A549 (cell line): Measurements from ENCODE around the gene COQ10A. TPM values are rescaled to one million over a fixed set of nuclear protein-coding genes. Genes with fewer than 3 reads are reported as not detected.
A peak's percentile ranks its signal among the peaks of the same experiment; 100 is the strongest.

ENCODE experiments used
- ATAC-seq, 2 experiments: fragments of 200-7000 bp in 1 of 2; fragments of >200 bp in 1 of 2; cut with Nextera tagmentation in 1 of 2; cut with Tn5 transposase in 1 of 2; 3 replicates each; pipeline versions ENCODE4 v1.8.0 to v1.9.1; 2018 to 2020; ENCODE audit warnings: mild to moderate bottlenecking in 1 of 2, moderate library complexity in 1 of 2
- CTCF ChIA-PET: fragments of 300-600 bp; sonication (Branson Sonifier 250); formaldehyde crosslinking; extraction: SDS; loops from one replicate; lab custom pipeline; 2021; ENCODE audit warnings: antibody characterized with exemption, inconsistent platforms; lab: Yijun Ruan, JAX
- POLR2A ChIA-PET: fragments of 350-600 bp; formaldehyde crosslinking; extraction: SDS; loops from one replicate; lab custom pipeline; 2021; ENCODE audit warnings: antibody characterized with exemption, inconsistent platforms; lab: Yijun Ruan, JAX
- DNase-seq, 2 experiments: peaks; one replicate each; pipeline versions ENCODE4 v3.0.0 to v3.0.0-alpha.2; 2011 to 2016; ENCODE audit warnings: low read depth in 1 of 2, low spot score in 1 of 2
- FAIRE-seq: peaks from 2 replicates; lab custom pipeline; 2011; peaks lifted over from hg19 to GRCh38; lab: Jason Lieb, UNC
- H3K27ac ChIP-seq, 2 experiments: fragments of >200 bp; sonication (Bioruptor Twin); formaldehyde crosslinking; 3 replicates each; pipeline ENCODE4 v1.5.1; 2016 to 2017
- H3K4me1 ChIP-seq: fragments of >200 bp; sonication (Bioruptor Twin); formaldehyde crosslinking; 3 replicates; pipeline ENCODE4 v1.6.1; 2016
- H3K4me2 ChIP-seq: fragments of >200 bp; sonication (Bioruptor Twin); formaldehyde crosslinking; 3 replicates; pipeline ENCODE4 v1.6.1; 2016
- H3K4me3 ChIP-seq: fragments of >200 bp; sonication (Bioruptor Twin); formaldehyde crosslinking; 3 replicates; pipeline ENCODE4 v1.5.1; 2016
- H3K9me3 ChIP-seq: fragments of >200 bp; sonication (Bioruptor Twin); formaldehyde crosslinking; 3 replicates; pipeline ENCODE4 v1.6.1; 2016
- ATOH8 ChIP-seq: fragments of 250-450 bp; sonication (Bioruptor Pico); IDR thresholded peaks from 2 replicates; pipeline ENCODE4 v1.5.0; 2020; ENCODE audit warnings: low read depth, mild to moderate bottlenecking, moderate library complexity
- BCL3 ChIP-seq: fragments of >200 bp; sonication (Bioruptor Twin); formaldehyde crosslinking; IDR thresholded peaks from 3 replicates; pipeline ENCODE4 v1.6.1; 2016
- BHLHE40 ChIP-seq: IDR thresholded peaks from 2 replicates; pipeline ENCODE4 v1.6.1; 2012; ENCODE audit warnings: low read depth, low read length, inconsistent platforms
- CBX2 ChIP-seq: fragments of 200-600 bp; sonication (generic); IDR thresholded peaks from 2 replicates; pipeline ENCODE4 v1.6.1; 2016; ENCODE audit warnings: low read depth, mild to moderate bottlenecking, borderline replicate concordance
- CBX8 ChIP-seq: fragments of 200-600 bp; sonication (generic); IDR thresholded peaks from 2 replicates; pipeline ENCODE4 v1.6.1; 2016
- CEBPB ChIP-seq, 2 experiments: fragments of >200 bp in 1 of 2; sonication (Bioruptor Twin) in 1 of 2; formaldehyde crosslinking in 1 of 2; IDR thresholded peaks; 2 replicates each; pipeline ENCODE4 v1.6.1; 2012 to 2016
- CHD4 ChIP-seq: fragments of 200-600 bp; sonication (generic); IDR thresholded peaks from 2 replicates; pipeline ENCODE4 v1.6.1; 2016; ENCODE audit warnings: antibody characterized with exemption, mild to moderate bottlenecking, borderline replicate concordance
- EHF ChIP-seq: fragments of 250-450 bp; sonication (Bioruptor Pico); IDR thresholded peaks from 2 replicates; pipeline ENCODE4 v1.5.0; 2020; ENCODE audit warnings: mild to moderate bottlenecking
- FOSL2 ChIP-seq, 2 experiments: fragments of 450-650 bp in 1 of 2; fragments of >200 bp in 1 of 2; sonication (Bioruptor Twin) in 1 of 2; formaldehyde crosslinking; IDR thresholded peaks; 2 replicates each; pipeline versions ENCODE4 v1.5.0 to v1.6.1; 2016 to 2020; ENCODE audit warnings: mild to moderate bottlenecking in 1 of 2, moderate library complexity in 1 of 2
- HES2 ChIP-seq: fragments of >200 bp; sonication (Bioruptor Twin); formaldehyde crosslinking; IDR thresholded peaks from 2 replicates; pipeline ENCODE4 v1.6.1; 2016
- HMGXB4 ChIP-seq: fragments of 250-450 bp; sonication (Bioruptor Pico); IDR thresholded peaks from 2 replicates; pipeline ENCODE4 v1.5.0; 2021; ENCODE audit warnings: mild to moderate bottlenecking, moderate library complexity, borderline replicate concordance
- HOXB13 ChIP-seq: fragments of 250-450 bp; sonication (Bioruptor Pico); IDR thresholded peaks from 2 replicates; pipeline ENCODE4 v1.5.0; 2020; ENCODE audit warnings: low read depth, mild to moderate bottlenecking, moderate library complexity
- HOXB5 ChIP-seq: fragments of 250-450 bp; sonication (Bioruptor Pico); IDR thresholded peaks from 2 replicates; pipeline ENCODE4 v1.5.0; 2020; ENCODE audit warnings: mild to moderate bottlenecking, moderate library complexity
- JUN ChIP-seq, 2 experiments: fragments of >200 bp; sonication (Bioruptor Twin); formaldehyde crosslinking; IDR thresholded peaks; 2 replicates in 1 of 2; 3 replicates in 1 of 2; pipeline ENCODE4 v1.6.1; 2016 to 2017
- JUNB ChIP-seq: fragments of >200 bp; sonication (Bioruptor Twin); formaldehyde crosslinking; IDR thresholded peaks from 2 replicates; pipeline ENCODE4 v1.6.1; 2016
- KDM1A ChIP-seq: fragments of 200-600 bp; sonication (generic); IDR thresholded peaks from 2 replicates; pipeline ENCODE4 v1.6.1; 2016; ENCODE audit warnings: low read depth, mild to moderate bottlenecking
- NFE2L2 ChIP-seq: fragments of 150-350 bp; conservative IDR thresholded peaks from 2 replicates; pipeline ENCODE4 v1.6.1; 2014; ENCODE audit warnings: low read length
- NR3C1 ChIP-seq: fragments of >200 bp; sonication (Bioruptor Twin); formaldehyde crosslinking; IDR thresholded peaks from 3 replicates; pipeline ENCODE4 v1.6.1; 2017
- RARB ChIP-seq: fragments of 250-450 bp; sonication (Bioruptor Pico); IDR thresholded peaks from 2 replicates; pipeline ENCODE4 v1.8.0; 2021; ENCODE audit warnings: mild to moderate bottlenecking, moderate library complexity
- RCOR1 ChIP-seq: fragments of 150-350 bp; IDR thresholded peaks from 2 replicates; pipeline ENCODE4 v1.6.1; 2014; ENCODE audit warnings: antibody characterized with exemption, low read length, low read depth
- RFX5 ChIP-seq: fragments of 450-650 bp; IDR thresholded peaks from 2 replicates; pipeline ENCODE4 v1.7.1; 2014; ENCODE audit warnings: antibody characterized with exemption, mild to moderate bottlenecking, moderate library complexity
- RNF2 ChIP-seq: fragments of 200-600 bp; sonication (generic); IDR thresholded peaks from 2 replicates; pipeline ENCODE4 v1.6.1; 2016; ENCODE audit warnings: low read depth, mild to moderate bottlenecking, antibody characterized with exemption, moderate library complexity, borderline replicate concordance
- SREBF2 ChIP-seq: fragments of 450-650 bp; IDR thresholded peaks from 2 replicates; pipeline ENCODE4 v1.6.1; 2014; ENCODE audit warnings: mild to moderate bottlenecking, moderate library complexity
- TFCP2L1 ChIP-seq: fragments of 250-450 bp; sonication (Bioruptor Pico); IDR thresholded peaks from 2 replicates; pipeline ENCODE4 v1.5.0; 2021; ENCODE audit warnings: mild to moderate bottlenecking
- USF2 ChIP-seq: fragments of 450-650 bp; IDR thresholded peaks from 2 replicates; pipeline ENCODE4 v1.6.1; 2014; ENCODE audit warnings: antibody characterized with exemption
- ZNF302 ChIP-seq: fragments of 250-450 bp; sonication (Bioruptor Pico); IDR thresholded peaks from 2 replicates; pipeline ENCODE4 v1.9.0; 2021; ENCODE audit warnings: inconsistent platforms, mild to moderate bottlenecking, moderate library complexity
- WGBS: methylation state at CpG from one replicate; pipeline ENCODE4 v1.1.6; 2017; ENCODE audit errors: missing lambda C conversion rate; 5-methylcytosine and 5-hydroxymethylcytosine counted together
- polyA plus RNA-seq, 4 experiments: library from polyadenylated mRNA; depleted of rRNA in 3 of 4; stranded (reverse); fragments of >200 nt; fragmentation: RNase III in 1 of 4; extraction: RNeasy Plus Mini Kit Qiagen cat#74134 plus additional on column Dnase treatment in 1 of 4; gene quantifications; 2 replicates in 3 of 4; 3 replicates in 1 of 4; pipeline ENCODE4 v1.2.3, GENCODE V29; 2011 to 2017
- TF ChIP-seq, protein P1 (sequence below): IDR thresholded peaks from 2 replicates; pipeline ENCODE4 v1.6.1; 2012; ENCODE audit warnings: low read depth, borderline replicate concordance

COQ10A gene
- polyA plus RNA-seq, 2 of the 4 experiments (the other 2 are of a cell fraction) = 23.5 to 40.9 TPM

DNA sequence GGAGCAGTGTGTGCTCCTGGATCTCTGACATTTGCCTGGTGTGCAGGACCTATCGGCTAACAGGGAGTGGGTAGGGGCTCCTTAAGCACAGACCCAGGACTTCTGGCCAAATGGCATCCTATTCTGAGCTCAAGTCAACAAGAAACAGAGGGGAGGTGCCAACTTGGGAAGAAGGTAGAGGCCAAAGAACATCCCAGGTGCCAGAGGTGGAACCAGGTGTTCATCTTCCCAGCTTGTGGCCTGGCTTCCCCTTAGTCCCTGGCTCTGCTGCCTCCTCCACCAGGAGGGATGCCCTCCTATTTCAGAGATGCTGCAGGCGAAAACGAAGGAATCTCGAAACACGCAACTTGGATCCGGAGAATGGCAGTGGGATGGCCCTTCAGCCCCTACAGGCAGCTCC, 30.7 kb upstream of the COQ10A start:
- Histone ChIP-seq H3K4me1 (no peaks in the 10 kb centered on the region), H3K4me3 (no peak overlapping the region), H3K4me2 (no peak overlapping the region), H3K9me3 (no peaks in the 10 kb centered on the region), H3K27ac (no peak overlapping the region)
- POLR2A ChIA-PET = interaction anchor here (1.2 kb wide), 1 partner anchor 14 kb away, joined by 4 read pairs; the partner anchor contains the start of gene RNF41
- no peak for TF ChIP-seq HOXB13 (CRISPR knock-in tag)
- TF ChIP-seq HMGXB4 = no peak
- FAIRE-seq (no peak), DNase-seq (no peak), ATAC-seq (no peak)
- 98% methylated on average over 6 of the region's 6 CpGs for WGBS
- CTCF ChIA-PET = interaction anchor here (1.1 to 7.0 kb wide), 6 partner anchors 8 to 31 kb away, joined by 3 to 69 read pairs (median 4); partner anchors contain the start of genes ANKRD52 and COQ10A

- ChIA-PET POLR2A (interaction anchor here (1.2 kb wide), 1 partner anchor 15 kb away, joined by 4 read pairs; the partner anchor contains the start of gene RNF41), CTCF (interaction anchor here (1.1 to 7.0 kb wide), 5 partner anchors 8 to 30 kb away, joined by 3 to 69 read pairs (median 5); partner anchors contain the start of genes ANKRD52 and COQ10A)
- Histone ChIP-seq H3K9me3 (no peaks in the 10 kb centered on the region), H3K4me1 (no peaks in the 10 kb centered on the region), H3K27ac (no peak overlapping the region), H3K4me3 (no peak overlapping the region), H3K4me2 (no peak overlapping the region)
- FAIRE-seq = no peak
- 79% methylated on average over 5 of the region's 5 CpGs for whole genome bisulfite sequencing
- no peak for DNase-seq
- peak in 1 of 2 experiments; percentile 6; a peak in 2 of 6 replicates for ATAC-seq
- TF ChIP-seq ZNF302 (CRISPR knock-in tag) = no peak
- TF ChIP-seq ATOH8 (CRISPR knock-in tag) = no peak
- no peak for TF ChIP-seq HOXB5 (CRISPR knock-in tag)
- no peak for TF ChIP-seq JUN (IDR thresholded peaks at IDR 0.05)
- no peak for TF ChIP-seq JUNB
- TF ChIP-seq RFX5 = no peak
- TF ChIP-seq KDM1A = no peak
- no peak for TF ChIP-seq RARB (CRISPR knock-in tag)
These were observed 29.8 kb upstream of the COQ10A start for GRCh38 chr12:56236985-56237384.

GRCh38 chr12:56237552-56237951, 29.2 kb upstream of the COQ10A start:
- CTCF ChIA-PET = interaction anchor here (1.4 to 7.0 kb wide), 2 partner anchors 10 to 21 kb away, joined by 4 to 69 read pairs; partner anchors contain the start of gene ANKRD52
- no peak overlapping the region for H3K4me3 ChIP-seq
- no peak for FAIRE-seq
- H3K9me3 ChIP-seq = no peaks in the 10 kb centered on the region
- H3K4me2 ChIP-seq = no peak overlapping the region
- TF ChIP-seq BCL3 = no peak
- TF ChIP-seq, protein P1, sequence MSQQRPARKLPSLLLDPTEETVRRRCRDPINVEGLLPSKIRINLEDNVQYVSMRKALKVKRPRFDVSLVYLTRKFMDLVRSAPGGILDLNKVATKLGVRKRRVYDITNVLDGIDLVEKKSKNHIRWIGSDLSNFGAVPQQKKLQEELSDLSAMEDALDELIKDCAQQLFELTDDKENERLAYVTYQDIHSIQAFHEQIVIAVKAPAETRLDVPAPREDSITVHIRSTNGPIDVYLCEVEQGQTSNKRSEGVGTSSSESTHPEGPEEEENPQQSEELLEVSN = no peak
- TF ChIP-seq RNF2 = no peak
- no peak for TF ChIP-seq NFE2L2
- TF ChIP-seq KDM1A = no peak
- TF ChIP-seq CEBPB (IDR thresholded peaks at IDR 0.05) = no peak
- TF ChIP-seq EHF (CRISPR knock-in tag) = no peak
- no peak for TF ChIP-seq TFCP2L1
- TF ChIP-seq HES2 = no peak
- no peak for TF ChIP-seq CBX2
- no peak for TF ChIP-seq RFX5
- TF ChIP-seq USF2 = no peak
- TF ChIP-seq BHLHE40 = no peak
- TF ChIP-seq SREBF2 = no peak
- TF ChIP-seq NR3C1 = no peak
- no peak for TF ChIP-seq FOSL2 (IDR thresholded peaks at IDR 0.05)
- no peak for TF ChIP-seq FOSL2 (CRISPR knock-in tag; IDR thresholded peaks at IDR 0.05)
- TF ChIP-seq RCOR1 = no peak
- no peak for TF ChIP-seq CBX8
- TF ChIP-seq CHD4 = no peak
- POLR2A ChIA-PET = no interaction called here
- ATAC-seq = no peak
- no peak overlapping the region for H3K27ac ChIP-seq
- WGBS = 92% methylated on average over 11 of the region's 11 CpGs
- H3K4me1 ChIP-seq = no peaks in the 10 kb centered on the region
- no peak for DNase-seq
